ENCODE data around the gene PLPPR1.
A peak's percentile ranks its signal among the peaks of the same experiment; 100 is the strongest.
"Not testable (repeated sequence)": the region's sequence is repeated elsewhere in the genome, so short reads cannot be mapped to it uniquely, and the experiment has no call there.

Gene PLPPR1

DNA sequence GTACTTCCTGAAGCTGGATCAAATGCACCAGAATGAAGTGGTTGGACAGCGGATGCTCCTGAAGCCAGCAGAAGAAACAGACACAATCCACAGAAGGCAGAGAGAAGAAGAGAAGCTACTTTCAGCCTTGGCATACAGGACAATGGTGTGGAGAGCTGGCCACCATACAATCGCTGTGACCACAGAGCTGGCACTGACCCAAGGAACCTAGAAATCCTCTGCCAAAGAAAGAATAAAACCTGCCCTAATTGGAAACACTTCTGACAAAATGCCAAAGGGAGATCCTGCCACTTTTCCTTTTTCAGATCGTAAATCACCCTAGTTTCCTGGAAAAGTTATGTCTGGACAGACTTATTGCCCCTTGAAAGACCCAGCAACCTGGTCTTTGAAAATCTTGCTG, 278.5 kb downstream of the PLPPR1 start:
- no peak for DNase-seq (ENCODE audit: low read depth)

DNA sequence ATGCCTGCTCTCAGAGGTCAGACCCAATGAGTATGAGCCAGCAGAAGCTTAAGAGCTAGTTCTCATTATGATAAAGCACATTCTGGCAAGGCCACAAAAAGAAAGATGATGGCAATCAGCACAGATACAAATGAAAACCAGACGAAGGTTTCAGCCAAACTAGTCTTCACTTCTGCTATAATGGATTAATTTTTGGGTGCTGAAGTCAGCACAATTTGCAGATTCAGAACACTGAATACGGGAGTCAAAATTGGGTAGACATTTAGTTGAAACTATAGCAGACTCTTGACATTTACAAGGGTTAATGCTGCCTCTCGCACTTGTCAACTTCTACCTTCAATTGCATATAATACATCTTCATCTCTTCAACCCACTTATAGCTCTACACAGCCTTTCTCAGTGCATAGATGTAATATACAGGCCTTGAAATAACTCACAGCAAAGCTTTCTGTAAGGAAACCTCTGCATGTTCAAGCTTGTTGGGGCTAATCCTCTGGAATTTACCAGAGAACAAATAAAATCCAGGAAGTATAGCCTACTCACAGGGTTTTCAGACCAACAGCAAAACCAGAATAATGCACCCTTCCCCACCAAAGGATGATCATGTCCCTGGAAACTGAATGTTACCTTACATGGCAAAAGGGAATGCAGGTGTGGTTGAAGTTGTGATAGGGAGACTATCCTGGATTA, 279.1 kb downstream of the PLPPR1 start:
- DNase-seq (ENCODE audit: low read depth), result no peak

DNA sequence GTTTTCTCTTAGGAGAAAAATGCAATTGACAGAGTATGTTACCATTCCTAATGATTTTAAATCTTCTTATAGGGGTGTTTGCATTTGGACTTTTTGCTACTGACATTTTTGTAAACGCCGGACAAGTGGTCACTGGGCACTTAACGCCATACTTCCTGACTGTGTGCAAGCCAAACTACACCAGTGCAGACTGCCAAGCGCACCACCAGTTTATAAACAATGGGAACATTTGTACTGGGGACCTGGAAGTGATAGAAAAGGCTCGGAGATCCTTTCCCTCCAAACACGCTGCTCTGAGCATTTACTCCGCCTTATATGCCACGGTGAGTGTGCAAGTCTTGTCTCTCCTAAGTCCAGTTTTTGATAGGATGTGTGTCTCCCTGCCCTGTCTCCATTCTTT, 280.6 kb downstream of the PLPPR1 start:
- DNase-seq (ENCODE audit: low read depth), result no peak

DNA sequence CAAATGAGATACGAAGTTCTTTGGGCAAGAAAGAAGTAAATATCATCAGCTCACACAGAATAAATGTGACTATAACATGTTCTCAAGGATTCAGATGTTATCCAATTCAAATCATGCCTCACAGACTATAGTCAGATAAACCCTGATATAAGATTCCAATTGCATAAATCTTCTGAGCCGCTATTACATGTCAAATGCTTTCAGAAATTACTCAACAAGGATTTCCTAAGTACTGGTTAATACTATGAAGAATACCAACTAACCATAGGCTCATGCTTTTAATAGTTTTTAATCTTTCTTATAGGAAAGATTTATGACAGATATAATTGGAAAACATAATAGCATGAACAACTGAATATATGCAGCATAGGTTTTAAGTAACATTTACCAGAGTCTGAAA, 282.7 kb downstream of the PLPPR1 start:
- no peak for DNase-seq (ENCODE audit: low read depth)

DNA sequence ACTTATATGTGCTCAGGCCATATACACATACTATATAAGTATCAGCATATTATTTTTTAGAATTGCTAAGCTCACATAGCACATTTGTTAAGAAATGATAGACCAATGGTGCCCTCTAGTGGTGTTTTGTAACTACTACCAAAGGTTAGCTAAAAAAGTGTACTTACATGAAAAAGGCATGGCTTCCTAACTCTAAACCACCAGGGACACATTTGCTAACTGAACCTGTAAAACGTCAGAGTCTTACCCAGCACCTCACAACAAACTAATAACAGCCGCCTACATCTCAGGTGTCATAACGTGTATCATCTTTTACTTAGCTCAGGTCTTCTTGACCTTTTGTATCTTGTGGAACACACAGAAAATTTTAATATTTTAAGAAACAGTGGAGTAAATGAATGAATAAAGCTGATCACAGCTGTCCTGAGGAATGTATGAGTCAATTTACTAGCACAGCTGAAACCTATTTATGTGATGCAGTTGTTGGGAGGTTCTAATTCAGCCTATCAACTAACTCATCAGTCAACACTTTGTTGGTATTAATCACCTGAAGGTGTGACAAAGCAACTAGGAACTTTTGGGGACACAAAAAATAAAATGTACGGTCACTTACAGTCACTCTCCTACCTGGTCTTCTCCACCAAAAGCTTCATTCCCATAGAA, 283.4 kb downstream of the PLPPR1 start:
- DNase-seq (ENCODE audit: low read depth), result peak; percentile 12

DNA sequence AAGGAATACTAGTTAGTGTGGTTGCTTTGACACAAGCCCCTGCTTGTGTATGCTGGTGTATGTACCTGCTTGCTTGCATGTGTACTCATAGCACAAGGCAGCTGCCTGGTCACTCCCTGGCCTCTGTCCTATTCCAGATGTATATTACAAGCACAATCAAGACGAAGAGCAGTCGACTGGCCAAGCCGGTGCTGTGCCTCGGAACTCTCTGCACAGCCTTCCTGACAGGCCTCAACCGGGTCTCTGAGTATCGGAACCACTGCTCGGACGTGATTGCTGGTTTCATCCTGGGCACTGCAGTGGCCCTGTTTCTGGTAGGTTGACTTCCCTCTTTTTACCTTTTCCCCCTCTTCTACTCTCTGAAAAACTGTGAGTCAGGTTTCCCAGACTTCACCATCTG, 284.1 kb downstream of the PLPPR1 start:
- no peak for DNase-seq (ENCODE audit: low read depth)

DNA sequence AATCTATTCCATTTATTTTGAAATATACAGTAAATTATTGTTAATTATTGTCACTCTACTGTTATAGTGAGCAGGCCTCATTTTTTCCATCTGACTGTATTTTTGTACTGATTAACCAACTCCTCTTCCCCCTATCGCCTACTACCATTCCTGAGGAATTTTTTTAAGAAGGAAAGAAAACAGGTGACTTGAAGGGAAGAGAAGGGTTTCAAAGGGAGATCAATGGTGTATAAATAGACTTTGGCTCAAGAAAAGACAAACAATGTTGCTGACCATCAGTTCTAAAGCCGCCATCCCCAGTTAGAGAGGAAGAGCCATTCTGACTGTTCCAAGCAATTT, 286.6 kb downstream of the PLPPR1 start:
- no peak for DNase-seq (ENCODE audit: low read depth)

DNA sequence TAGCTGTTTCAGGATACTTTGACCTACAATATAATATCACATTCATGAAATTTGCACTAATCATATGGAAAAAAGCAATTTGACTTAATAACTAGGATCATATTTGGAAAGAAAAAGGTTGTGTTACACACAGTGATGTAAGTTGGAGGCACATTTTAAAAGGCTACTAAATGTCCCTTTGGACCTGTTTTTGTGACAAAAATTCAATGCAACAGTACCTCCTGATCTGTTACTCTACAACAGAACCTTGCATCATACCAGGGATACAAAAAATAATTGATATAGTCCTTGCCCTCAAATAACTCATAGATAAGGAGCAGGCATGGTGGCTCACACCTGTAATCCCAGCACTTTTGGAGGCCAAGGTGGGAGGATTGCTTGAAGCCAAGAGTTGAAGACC, 289.2 kb downstream of the PLPPR1 start:
- no peak for DNase-seq (ENCODE audit: low read depth)

DNA sequence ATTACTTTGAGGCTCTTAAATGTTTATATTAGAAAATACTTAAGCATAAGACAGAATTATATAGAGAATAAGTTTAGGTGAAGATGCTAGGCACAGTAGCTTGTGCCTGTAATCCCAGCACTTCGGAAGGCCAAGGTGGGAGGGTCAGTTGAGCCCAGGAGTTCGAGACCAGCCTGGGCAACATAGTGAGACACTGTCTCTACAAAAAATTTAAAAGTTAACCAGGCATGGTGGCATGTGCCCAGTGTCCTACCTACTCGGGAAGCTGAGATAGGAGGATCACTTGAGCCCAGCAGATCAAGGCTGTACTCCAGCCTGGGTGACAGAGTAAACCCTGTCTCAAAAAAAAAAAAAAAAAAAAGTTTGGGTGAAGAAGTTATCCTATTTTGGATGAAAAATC, 294.6 kb downstream of the PLPPR1 start:
- no peak for DNase-seq (ENCODE audit: low read depth)

DNA sequence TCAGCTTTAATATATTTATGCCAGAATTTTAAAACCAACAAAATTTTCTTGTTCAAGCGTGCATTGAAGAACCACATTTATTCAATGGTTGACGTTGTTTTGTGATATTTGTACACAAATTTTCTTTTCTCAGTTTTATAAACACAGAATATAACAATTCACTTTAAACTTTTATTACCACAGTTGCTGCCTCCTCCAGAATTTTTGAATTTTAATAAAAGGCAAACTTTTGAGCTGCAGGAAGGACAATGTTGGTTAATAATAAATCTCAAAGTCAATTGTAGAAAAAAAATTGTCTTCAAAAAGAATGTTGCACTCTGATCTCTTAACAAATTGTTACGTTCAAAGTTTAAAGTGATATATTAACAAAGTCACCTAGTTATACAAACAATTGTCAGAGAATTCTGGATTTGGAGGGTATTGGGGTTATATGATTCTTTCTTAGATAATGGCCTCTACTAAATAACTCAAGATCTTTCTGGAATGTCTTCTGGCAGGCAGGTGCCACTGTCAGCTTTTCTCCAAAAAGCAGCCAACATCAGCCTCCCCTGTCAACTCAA, 295.8 kb downstream of the PLPPR1 start:
- DNase-seq (ENCODE audit: low read depth), result no peak

DNA sequence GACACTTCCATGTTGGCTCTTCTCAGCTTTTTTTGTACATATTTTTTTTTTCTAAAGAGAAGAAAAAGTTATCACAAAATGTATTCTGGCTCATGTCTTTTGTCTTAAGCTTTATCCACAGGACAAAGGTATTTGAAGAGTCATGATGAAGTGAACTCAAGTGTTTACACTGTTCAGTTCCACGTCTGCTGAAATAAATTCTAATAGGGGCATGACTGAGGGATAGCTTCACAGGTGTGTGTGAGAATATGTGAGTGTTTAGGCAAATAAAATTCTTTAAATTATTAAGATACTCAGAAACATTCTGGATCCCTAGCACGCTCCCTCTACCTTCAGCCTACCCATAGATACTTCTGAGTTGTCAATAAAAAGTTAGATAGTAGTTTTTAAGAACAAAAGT, 296.5 kb downstream of the PLPPR1 start:
- no peak for DNase-seq (ENCODE audit: low read depth)

DNA sequence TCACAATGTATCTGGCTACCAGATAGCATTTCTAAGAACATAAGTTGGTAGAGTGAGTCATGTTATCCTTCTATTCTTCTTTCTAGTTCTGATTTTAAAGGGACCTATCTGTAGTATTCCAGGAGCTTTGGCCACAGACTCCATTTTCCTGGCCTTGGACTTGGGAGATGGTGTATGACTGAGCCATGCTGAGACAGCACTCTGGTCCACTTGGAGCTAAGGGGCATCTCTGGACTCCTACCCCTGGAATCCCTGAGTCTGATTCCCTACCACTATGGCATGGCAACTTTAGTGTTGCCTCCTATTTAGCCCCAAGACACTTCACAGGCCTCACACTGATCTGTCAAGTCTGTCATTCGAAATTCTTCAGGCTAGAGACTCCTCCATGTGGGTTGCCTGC, 297.5 kb downstream of the PLPPR1 start:
- no peak for DNase-seq (ENCODE audit: low read depth)

DNA sequence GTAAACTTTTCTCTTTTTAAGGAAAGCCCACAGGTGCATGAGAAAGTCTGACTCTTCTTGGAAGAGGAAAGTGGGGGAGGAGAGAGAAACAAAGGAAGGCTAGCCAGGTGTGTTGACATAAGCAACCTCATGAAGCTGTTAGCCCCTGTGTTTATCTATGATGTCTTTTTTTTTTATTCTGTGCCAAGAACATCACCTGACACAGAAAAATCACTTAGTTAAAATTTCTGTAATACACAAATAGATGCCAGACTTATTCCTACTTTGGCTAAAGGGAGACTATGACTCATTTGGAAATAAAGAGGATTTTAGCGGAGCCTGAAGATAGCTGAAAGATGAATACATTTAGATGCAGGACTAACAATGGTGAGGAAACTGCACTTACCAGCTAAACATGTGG, 298.0 kb downstream of the PLPPR1 start:
- no peak for DNase-seq (ENCODE audit: low read depth)

DNA sequence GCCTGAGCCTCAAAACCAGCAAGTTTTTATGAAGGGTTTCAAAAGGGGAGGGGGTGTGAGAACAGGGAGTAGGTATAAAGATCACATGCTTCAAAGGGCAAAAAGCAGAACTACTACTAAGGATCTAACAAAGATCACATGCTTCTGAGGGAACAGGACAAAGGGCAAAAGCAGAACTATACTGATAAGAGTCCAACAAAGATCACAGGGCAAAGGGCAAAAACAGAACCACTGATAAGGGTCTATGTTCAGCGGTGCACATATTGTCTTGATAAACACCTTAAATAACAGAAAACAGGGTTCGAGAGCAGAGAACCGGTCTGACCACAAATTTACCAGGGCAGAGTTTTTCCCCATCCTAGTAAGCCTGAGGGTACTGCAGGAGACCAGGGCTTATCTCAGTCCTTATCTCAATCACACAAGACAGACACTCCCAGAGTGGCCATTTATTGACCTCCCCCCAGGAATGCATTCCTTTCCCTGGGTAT, 298.9 kb downstream of the PLPPR1 start:
- DNase-seq (ENCODE audit: low read depth), result not testable (repeated sequence)

DNA sequence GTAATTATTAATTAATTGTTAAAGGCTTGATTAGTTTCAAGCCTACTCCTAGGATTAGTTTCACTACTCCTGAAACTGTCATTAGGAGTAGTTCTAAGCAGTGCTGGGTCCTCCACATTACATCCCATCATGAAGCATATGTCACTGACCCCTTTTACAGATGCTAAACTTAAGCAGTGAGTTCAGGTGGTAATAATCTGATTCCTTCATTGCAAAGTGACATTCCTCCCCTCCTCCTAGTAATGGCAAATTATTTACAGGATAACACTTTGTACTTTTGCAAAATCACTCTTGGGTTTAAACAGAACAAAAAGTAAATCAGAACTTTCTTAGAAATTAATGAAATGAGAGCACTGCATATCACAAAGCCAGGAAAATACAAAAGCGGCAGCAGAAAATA, 303.8 kb downstream of the PLPPR1 start:
- no peak for DNase-seq (ENCODE audit: low read depth)

DNA sequence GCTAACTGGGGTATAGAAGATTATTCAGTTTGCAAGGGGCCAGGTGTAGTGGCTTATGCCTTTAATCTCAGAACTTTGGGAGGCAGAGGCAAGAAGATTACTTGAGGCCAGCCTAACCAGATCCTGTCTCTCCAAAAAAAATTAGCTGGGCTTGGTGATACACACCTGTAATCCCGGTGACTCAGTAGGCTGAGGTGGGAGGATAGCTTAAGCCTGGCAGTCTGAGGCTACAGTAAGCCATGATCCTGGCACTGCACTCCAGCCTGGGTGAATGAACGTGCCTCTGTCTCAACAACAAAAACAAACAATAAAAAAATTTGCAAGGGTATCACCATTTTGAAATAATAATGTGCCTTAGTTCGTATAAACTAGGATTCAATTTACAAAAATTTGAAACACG, 305.0 kb downstream of the PLPPR1 start:
- no peak for DNase-seq (ENCODE audit: low read depth)

DNA sequence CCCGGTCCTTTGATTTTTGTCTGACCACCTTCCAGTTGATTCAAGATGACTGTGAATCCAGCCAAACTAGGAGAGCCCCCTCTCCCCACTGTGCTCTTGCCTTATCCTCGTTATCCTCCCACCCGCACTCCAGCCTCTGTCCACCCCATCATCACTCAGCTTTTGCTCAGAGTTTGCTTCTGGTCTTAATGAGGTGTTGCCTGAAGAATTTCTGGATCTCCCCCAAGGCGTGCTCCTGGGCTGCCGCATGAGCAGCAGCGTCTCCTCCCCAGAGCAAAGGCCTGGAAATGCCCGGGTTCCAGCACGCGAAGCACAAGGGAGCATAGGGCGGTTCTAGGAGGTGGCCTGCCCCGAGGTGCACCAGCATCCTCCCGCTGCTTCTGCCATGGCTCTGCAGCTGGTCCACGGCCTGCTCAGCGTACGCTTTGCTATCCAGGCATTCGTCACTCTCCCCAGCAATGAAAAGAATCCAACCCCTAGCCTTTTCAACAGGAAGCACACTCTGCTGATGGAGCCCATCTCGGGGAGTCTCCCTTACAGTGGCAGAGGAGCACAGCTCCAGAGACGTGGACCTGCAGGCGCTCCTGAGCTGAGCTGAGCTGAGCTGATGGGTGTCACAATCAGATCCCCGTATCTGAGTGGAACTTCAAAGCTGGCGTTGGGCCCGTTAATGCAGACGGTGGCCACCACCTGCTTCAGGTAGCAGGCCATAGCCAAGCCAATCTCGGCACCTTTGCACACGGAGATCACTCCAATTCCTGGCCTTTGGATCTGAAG, 305.6 kb downstream of the PLPPR1 start:
- no peak for DNase-seq (ENCODE audit: low read depth)

DNA sequence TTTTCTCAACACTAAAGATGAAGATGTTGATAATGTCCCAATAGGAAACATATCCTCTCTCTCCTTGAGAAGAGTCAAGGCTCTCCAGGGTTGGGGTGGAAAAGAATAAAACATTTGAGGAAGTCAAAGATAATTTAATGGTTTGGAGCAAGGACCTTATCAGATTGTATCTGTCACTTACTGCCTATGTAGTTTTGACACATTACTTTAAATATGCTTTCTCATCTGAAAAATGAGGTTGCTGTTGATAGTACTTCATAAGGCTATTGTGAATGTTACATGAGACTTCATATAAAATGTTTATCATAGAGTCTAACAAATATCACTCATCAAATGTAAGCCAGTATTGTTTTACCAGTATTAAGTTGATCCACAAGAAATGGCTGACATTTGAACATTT, 307.6 kb downstream of the PLPPR1 start:
- no peak for DNase-seq (ENCODE audit: low read depth)

DNA sequence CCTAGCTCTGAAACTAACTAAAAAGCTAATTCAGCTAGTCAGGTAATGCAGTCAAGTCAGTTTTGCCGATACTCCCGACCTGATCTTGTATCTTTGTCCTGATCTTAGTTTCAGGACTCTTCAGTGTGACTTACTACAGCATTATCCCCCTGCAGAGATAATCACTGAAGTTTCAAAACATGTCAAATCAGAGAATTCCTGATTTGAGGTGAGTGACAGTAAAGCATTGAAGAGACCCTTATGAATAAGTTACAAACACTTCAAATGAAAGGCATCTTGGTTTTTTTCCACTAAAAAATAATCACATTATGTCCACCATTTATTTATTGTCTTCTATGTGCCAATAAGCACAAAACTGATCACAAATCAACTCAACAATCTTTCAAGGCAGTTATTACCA, 308.7 kb downstream of the PLPPR1 start:
- no peak for DNase-seq (ENCODE audit: low read depth)

DNA sequence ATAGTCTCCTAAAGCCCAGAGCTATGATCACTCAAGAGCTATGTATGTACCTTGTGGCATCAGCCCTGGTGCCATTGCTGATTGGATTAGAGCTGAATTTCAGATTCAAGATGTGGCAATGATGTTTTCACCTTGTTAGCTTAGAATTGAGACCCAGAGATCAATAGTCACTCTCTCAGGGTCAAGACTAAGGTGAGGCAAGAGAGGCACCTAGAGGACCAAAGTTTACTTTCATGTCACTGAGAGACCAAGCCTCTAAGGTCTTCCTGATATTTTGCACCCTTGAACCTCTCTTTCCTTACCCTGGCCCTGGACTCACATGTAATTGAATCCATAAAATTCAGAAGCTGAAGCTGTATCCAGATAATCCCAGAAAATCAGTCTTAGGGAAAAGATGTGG, 313.4 kb downstream of the PLPPR1 start:
- no peak for DNase-seq (ENCODE audit: low read depth)

DNA sequence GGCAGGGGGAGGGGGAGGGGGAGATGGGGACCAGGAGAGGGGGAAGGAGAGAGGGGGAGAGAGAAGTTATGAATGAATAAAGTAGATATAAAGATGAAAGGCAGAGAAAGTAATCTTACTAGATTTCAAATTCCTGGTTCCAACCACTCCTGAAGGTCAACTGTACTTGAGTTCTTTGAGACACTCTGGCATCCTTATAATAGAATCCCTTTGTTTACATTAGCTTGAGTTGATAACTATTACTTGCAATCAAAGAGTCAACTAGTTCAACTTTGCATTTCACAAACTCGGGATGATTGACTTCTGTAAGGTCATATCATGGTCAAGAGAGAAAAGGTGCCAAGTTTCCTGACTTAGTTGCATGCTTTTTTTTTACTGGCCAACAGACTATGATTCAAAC, 314.1 kb downstream of the PLPPR1 start:
- no peak for DNase-seq (ENCODE audit: low read depth)

DNA sequence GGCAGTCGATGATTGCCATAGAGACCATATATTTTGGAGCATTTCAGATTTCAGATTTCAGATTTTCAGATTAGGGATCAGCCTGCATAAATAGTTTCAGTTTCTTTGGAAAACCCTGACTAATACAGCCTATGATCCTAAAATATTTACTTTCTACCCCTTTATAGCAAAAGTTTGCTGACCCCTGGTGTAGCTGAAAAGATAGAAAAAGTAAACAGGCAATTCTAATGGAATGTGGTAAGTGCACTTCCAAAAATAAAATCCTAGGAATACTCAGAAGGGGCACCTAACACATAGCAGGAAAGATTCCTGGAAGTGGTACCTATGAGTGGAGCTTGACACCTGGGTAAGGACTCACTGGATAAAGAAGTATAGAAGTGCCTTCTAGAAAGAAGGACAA, 321.8 kb downstream of the PLPPR1 start:
- no peak for DNase-seq (ENCODE audit: low read depth)

DNA sequence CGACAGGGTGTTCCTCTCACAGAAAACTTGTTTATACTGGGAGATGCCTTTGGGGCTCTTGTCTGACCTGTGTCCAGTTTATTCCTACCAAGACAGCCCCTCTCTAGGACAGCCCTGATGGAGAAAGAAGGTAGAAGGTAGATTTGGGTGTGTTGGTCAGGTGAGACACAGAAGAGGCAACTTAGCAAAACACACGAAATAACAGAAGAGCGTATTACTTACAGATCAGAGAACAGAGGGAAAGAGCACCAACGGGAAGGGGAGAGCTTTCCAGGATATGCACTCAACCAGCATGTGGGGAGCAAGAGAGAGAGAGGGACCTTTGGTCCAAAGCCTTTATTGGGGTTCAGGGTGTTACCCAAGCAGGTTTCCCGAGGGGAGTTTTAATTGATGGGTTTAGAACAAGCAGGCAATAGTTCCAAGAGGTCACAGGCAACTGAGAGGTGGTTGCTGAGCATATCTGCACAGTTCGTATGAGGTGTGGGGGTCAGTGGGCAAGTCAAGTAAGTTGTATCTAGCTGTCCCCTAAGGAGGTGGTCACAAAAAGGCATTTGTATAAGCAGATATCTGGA, 324.5 kb downstream of the PLPPR1 start:
- DNase-seq (ENCODE audit: low read depth), result no peak

Data from GM04503 (cell line).